Liver (tissue), 3 donors: ENCODE measurements around the gene TCFL5.
A peak's percentile ranks its signal among the peaks of the same experiment; 100 is the strongest.

ENCODE experiments used
- ATF3 ChIP-seq: IDR thresholded peaks from 2 replicates; pipeline ENCODE4 v1.6.1; 2016; ENCODE audit warnings: antibody characterized with exemption
- CTCF ChIP-seq: fragments of 150-350 bp; IDR thresholded peaks from 2 replicates; pipeline ENCODE4 v1.5.1; 2017; ENCODE audit warnings: improper control_type of control experiment, low read depth, low read length; ENCODE audit not compliant: missing input control
- HNF4A ChIP-seq, 2 donors: conservative IDR thresholded peaks; 2 replicates each; pipeline ENCODE4 v1.6.1; 2016; ENCODE audit warnings: antibody characterized with exemption in 2 of 2, mild to moderate bottlenecking in 2 of 2
- MAX ChIP-seq: IDR thresholded peaks from 2 replicates; pipeline ENCODE4 v1.6.1; 2016; ENCODE audit warnings: antibody characterized with exemption
- TAF1 ChIP-seq: conservative IDR thresholded peaks from 2 replicates; pipeline ENCODE4 v1.6.1; 2016; ENCODE audit warnings: antibody characterized with exemption, mild to moderate bottlenecking
- donor health status: healthy.
- donor health status: healthy.

- TF ChIP-seq CTCF (peak; percentile 96), MAX (no peak), TAF1 (no peak), HNF4A (conservative IDR thresholded peaks at IDR 0.05) (no peak), ATF3 (no peak)
Measured at GRCh38 chr20:62900052-62900691, 38.5 kb upstream of the TCFL5 start.
